ENCODE data around the gene ARSI.
A peak's percentile ranks its signal among the peaks of the same experiment; 100 is the strongest.

The ARSI gene

DNA sequence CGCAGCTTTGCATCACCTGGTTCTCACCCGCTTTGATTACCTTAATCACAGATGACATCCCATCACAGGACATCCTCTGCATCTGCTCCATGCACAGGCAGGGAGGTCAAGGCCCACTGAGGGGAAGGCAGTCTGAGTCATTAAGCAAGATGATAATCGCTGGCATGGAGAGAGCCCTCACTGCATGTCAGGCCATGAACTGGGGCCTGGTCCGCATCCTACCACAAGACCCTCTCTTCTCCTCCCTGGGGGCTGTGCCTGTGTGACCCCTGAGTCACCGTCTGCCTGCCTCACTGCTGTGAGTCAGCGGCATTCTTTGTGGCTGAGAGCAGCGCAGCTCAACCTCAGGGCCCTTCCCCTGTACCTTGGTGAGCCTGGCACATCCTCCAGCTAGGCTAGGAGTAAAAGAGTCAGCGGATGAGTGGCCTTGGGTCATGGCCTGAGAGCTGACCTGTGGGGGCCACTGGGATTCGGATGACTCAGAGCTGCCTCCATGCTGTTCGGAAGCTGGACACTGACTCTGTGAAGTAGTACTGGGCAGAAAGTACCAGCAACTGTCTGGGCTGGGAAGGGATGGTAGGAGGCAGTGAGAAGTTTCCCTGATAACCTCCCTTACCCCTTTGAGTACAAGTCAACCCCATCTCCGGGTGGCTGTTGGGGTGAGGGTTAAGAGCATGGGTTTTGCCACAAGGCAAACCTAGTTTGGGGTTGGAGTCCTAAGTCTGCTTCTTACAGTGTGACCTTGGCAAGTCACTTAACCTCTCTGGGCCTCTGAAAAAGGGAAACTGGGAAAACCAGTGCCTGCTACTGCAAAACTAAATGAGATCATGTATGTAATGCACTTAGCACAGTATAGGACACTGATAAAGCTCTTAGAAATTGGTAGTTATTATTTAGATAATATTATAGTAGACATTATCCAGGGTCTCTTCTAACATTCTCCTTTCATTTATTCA, 14.6 kb upstream of the ARSI start (continued):
- TF ChIP-seq, protein P1, sequence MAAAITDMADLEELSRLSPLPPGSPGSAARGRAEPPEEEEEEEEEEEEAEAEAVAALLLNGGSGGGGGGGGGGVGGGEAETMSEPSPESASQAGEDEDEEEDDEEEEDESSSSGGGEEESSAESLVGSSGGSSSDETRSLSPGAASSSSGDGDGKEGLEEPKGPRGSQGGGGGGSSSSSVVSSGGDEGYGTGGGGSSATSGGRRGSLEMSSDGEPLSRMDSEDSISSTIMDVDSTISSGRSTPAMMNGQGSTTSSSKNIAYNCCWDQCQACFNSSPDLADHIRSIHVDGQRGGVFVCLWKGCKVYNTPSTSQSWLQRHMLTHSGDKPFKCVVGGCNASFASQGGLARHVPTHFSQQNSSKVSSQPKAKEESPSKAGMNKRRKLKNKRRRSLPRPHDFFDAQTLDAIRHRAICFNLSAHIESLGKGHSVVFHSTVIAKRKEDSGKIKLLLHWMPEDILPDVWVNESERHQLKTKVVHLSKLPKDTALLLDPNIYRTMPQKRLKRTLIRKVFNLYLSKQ (tag by site-specific recombination; IDR thresholded peaks at IDR 0.05; ENCODE audit: borderline replicate concordance): no peak
- no peak for TF ChIP-seq ZNF292 (tag by site-specific recombination; IDR thresholded peaks at IDR 0.05; ENCODE audit: borderline replicate concordance, low read depth)
- TF ChIP-seq ZNF558 (tag by site-specific recombination; IDR thresholded peaks at IDR 0.05): no peak
- TF ChIP-seq, protein P2, sequence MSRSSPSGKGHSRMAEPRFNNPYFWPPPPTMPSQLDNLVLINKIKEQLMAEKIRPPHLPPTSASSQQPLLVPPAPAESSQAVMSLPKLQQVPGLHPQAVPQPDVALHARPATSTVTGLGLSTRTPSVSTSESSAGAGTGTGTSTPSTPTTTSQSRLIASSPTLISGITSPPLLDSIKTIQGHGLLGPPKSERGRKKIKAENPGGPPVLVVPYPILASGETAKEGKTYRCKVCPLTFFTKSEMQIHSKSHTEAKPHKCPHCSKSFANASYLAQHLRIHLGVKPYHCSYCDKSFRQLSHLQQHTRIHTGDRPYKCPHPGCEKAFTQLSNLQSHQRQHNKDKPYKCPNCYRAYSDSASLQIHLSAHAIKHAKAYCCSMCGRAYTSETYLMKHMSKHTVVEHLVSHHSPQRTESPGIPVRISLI (tag by site-specific recombination; IDR thresholded peaks at IDR 0.05): no peak
- TF ChIP-seq ZNF624 (tag by site-specific recombination; IDR thresholded peaks at IDR 0.05): no peak
- TF ChIP-seq ZNF660 (tag by site-specific recombination; IDR thresholded peaks at IDR 0.05): 0 out of 2 replicates have a peak, but pooled peaks have one; percentile 30
- TF ChIP-seq, protein P3, sequence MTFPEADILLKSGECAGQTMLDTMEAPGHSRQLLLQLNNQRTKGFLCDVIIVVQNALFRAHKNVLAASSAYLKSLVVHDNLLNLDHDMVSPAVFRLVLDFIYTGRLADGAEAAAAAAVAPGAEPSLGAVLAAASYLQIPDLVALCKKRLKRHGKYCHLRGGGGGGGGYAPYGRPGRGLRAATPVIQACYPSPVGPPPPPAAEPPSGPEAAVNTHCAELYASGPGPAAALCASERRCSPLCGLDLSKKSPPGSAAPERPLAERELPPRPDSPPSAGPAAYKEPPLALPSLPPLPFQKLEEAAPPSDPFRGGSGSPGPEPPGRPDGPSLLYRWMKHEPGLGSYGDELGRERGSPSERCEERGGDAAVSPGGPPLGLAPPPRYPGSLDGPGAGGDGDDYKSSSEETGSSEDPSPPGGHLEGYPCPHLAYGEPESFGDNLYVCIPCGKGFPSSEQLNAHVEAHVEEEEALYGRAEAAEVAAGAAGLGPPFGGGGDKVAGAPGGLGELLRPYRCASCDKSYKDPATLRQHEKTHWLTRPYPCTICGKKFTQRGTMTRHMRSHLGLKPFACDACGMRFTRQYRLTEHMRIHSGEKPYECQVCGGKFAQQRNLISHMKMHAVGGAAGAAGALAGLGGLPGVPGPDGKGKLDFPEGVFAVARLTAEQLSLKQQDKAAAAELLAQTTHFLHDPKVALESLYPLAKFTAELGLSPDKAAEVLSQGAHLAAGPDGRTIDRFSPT (tag by site-specific recombination; IDR thresholded peaks at IDR 0.05): peak; percentile 86
- no peak for TF ChIP-seq SCRT1 (tag by site-specific recombination; IDR thresholded peaks at IDR 0.05; ENCODE audit: borderline replicate concordance)
- TF ChIP-seq ZNF274 (IDR thresholded peaks at IDR 0.05; ENCODE audit: low read length): no peak
- TF ChIP-seq ZNF274 (tag by site-specific recombination; IDR thresholded peaks at IDR 0.05; ENCODE audit: borderline replicate concordance): no peak
- TF ChIP-seq ZXDB (tag by site-specific recombination; IDR thresholded peaks at IDR 0.05): no peak
- no peak for TF ChIP-seq IKZF3 (tag by site-specific recombination; IDR thresholded peaks at IDR 0.05)
- TF ChIP-seq, protein P4, sequence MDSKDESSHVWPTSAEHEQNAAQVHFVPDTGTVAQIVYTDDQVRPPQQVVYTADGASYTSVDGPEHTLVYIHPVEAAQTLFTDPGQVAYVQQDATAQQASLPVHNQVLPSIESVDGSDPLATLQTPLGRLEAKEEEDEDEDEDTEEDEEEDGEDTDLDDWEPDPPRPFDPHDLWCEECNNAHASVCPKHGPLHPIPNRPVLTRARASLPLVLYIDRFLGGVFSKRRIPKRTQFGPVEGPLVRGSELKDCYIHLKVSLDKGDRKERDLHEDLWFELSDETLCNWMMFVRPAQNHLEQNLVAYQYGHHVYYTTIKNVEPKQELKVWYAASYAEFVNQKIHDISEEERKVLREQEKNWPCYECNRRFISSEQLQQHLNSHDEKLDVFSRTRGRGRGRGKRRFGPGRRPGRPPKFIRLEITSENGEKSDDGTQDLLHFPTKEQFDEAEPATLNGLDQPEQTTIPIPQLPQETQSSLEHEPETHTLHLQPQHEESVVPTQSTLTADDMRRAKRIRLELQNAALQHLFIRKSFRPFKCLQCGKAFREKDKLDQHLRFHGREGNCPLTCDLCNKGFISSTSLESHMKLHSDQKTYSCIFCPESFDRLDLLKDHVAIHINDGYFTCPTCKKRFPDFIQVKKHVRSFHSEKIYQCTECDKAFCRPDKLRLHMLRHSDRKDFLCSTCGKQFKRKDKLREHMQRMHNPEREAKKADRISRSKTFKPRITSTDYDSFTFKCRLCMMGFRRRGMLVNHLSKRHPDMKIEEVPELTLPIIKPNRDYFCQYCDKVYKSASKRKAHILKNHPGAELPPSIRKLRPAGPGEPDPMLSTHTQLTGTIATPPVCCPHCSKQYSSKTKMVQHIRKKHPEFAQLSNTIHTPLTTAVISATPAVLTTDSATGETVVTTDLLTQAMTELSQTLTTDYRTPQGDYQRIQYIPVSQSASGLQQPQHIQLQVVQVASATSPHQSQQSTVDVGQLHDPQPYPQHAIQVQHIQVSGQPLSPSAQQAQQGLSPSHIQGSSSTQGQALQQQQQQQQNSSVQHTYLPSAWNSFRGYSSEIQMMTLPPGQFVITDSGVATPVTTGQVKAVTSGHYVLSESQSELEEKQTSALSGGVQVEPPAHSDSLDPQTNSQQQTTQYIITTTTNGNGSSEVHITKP (tag by site-specific recombination; IDR thresholded peaks at IDR 0.05): no peak
- peak; percentile 61 for TF ChIP-seq GLIS2 (tag by site-specific recombination; IDR thresholded peaks at IDR 0.05)
- TF ChIP-seq ZNF10 (tag by site-specific recombination; IDR thresholded peaks at IDR 0.05): 0 out of 2 replicates have a peak, but pooled peaks have one; percentile 15
- no peak for TF ChIP-seq ZNF555 (tag by site-specific recombination; conservative IDR thresholded peaks at IDR 0.05)
- no peak for TF ChIP-seq ZNF140 (tag by site-specific recombination; IDR thresholded peaks at IDR 0.05)
- no peak for TF ChIP-seq ZNF610 (tag by site-specific recombination; IDR thresholded peaks at IDR 0.05; ENCODE audit: borderline replicate concordance)
- no peak for TF ChIP-seq KLF10 (tag by site-specific recombination; IDR thresholded peaks at IDR 0.05)
- TF ChIP-seq HOXD13 (CRISPR knock-in tag; IDR thresholded peaks at IDR 0.05; ENCODE audit: borderline replicate concordance): no peak
- TF ChIP-seq, protein P5, sequence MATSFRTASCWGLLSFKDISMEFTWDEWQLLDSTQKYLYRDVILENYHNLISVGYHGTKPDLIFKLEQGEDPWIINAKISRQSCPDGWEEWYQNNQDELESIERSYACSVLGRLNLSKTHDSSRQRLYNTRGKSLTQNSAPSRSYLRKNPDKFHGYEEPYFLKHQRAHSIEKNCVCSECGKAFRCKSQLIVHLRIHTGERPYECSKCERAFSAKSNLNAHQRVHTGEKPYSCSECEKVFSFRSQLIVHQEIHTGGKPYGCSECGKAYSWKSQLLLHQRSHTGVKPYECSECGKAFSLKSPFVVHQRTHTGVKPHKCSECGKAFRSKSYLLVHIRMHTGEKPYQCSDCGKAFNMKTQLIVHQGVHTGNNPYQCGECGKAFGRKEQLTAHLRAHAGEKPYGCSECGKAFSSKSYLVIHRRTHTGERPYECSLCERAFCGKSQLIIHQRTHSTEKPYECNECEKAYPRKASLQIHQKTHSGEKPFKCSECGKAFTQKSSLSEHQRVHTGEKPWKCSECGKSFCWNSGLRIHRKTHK (tag by site-specific recombination; IDR thresholded peaks at IDR 0.05): no peak
- TF ChIP-seq ZNF335 (tag by site-specific recombination; conservative IDR thresholded peaks at IDR 0.05): peak; percentile 16; the same call in 1 of the 2 replicates
- no peak for TF ChIP-seq OVOL3 (tag by site-specific recombination; IDR thresholded peaks at IDR 0.05)
- TF ChIP-seq, protein P6, sequence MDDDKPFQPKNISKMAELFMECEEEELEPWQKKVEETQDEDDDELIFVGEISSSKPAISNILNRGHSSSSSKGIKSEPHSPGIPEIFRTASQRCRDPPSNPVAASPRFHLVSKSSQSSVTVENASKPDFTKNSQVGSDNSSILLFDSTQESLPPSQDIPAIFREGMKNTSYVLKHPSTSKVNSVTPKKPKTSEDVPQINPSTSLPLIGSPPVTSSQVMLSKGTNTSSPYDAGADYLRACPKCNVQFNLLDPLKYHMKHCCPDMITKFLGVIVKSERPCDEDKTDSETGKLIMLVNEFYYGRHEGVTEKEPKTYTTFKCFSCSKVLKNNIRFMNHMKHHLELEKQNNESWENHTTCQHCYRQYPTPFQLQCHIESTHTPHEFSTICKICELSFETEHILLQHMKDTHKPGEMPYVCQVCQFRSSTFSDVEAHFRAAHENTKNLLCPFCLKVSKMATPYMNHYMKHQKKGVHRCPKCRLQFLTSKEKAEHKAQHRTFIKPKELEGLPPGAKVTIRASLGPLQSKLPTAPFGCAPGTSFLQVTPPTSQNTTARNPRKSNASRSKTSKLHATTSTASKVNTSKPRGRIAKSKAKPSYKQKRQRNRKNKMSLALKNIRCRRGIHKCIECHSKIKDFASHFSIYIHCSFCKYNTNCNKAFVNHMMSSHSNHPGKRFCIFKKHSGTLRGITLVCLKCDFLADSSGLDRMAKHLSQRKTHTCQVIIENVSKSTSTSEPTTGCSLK (tag by site-specific recombination; IDR thresholded peaks at IDR 0.05): no peak
- TF ChIP-seq KLF7 (tag by site-specific recombination; IDR thresholded peaks at IDR 0.05; ENCODE audit: borderline replicate concordance): no peak
- TF ChIP-seq GLIS1 (tag by site-specific recombination; IDR thresholded peaks at IDR 0.05): peak; percentile 33; the same call in 1 of the 2 replicates
- TF ChIP-seq PRDM1 (tag by site-specific recombination; IDR thresholded peaks at IDR 0.05): no peak

Data from HEK293 (cell line).